ENCODE data around the gene PUM1.
"Not testable (repeated sequence)": the region's sequence is repeated elsewhere in the genome, so short reads cannot be mapped to it uniquely, and the experiment has no call there.

Gene PUM1

DNA sequence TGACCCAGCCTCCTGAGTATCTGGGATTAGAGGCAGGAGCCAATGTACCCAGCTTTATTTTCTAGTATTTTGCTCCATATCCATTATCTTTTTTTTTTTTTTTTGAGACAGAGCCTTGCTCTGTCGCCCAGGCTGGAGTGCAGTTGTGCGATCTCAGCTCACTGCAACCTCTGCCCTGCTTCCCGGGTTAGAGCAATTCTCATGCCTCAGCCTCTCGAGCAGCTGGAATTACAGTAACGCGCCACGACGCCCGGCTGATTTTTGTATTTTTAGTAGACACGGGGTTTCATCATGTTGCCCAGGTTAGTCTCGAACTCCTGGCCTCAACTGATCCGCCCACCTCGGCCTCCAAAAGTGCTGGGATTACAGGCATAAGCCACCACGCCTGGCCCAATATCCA, 12.9 kb downstream of the PUM1 start:
- H2BK5ac ChIP-seq (ENCODE audit: low read depth, low read length, poor library complexity); H3K79me1 ChIP-seq (ENCODE audit: low read length); H3K27me3 ChIP-seq (ENCODE audit: insufficient read depth, low read length); H3K14ac ChIP-seq (ENCODE audit: low read length); H3K9me3 ChIP-seq (ENCODE audit: insufficient read depth, low read depth, low read length); H2BK12ac ChIP-seq (ENCODE audit: low read length); H2AFZ ChIP-seq (ENCODE audit: insufficient read depth, low read length, poor library complexity); H3K4me3 ChIP-seq (ENCODE audit: low read depth, low read length); H3K23ac ChIP-seq (ENCODE audit: low read length); H3K27ac ChIP-seq (ENCODE audit: low read depth, low read length); H4K8ac ChIP-seq (ENCODE audit: low read depth, low read length); H3K9ac ChIP-seq (ENCODE audit: low read length); H4K12ac ChIP-seq (ENCODE audit: low read depth, low read length); H3K18ac ChIP-seq (ENCODE audit: low read length); H3K4me2 ChIP-seq (ENCODE audit: low read length); H2AK5ac ChIP-seq (ENCODE audit: low read length); H4K91ac ChIP-seq (ENCODE audit: low read depth, low read length); H2BK120ac ChIP-seq (ENCODE audit: insufficient read depth, low read length, poor library complexity): not testable (repeated sequence)
- peak overlapping the region; percentile 75 for H3K4ac ChIP-seq (ENCODE audit: low read depth, low read length)
- no CpG with 5 or more reads among the region's 14 CpGs for WGBS (ENCODE audit: extremely low coverage, insufficient coverage, insufficient read length)
- peaks cover 37% of the 10 kb centered on the region for H3K79me2 ChIP-seq (ENCODE audit: control insufficient read depth, insufficient read depth, low read length, poor library complexity)
- peak; percentile 76 to 86 for DNase-seq
- peaks cover 16 to 23% of the 10 kb centered on the region in 2 experiments for H3K36me3 ChIP-seq (ENCODE audit: control insufficient read depth in 1 of 2, insufficient read depth in 2 of 2, low read length in 2 of 2)
- peaks cover 6 to 12% of the 10 kb centered on the region in 2 experiments for H3K4me1 ChIP-seq (ENCODE audit: control insufficient read depth in 1 of 2, insufficient read depth in 2 of 2, low read length in 2 of 2)

DNA sequence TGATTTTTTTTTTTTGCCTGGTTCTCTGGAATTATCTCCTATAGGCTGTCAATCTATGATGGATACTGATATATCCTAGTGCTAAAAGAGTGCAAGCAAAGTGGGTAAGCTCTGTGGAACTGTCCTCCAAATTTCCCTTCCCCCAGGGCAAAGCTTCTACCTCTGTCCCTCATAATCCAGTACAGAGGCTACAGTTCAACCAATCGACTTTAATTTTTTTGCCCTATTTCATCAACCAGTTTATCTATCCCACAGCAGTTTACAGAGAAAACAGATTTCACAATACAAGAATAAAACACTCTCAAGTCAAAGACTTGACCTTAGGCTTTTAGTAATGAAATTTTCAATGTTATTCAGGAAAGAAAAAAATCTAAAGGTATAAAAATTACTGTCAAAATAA, 13.9 kb downstream of the PUM1 start:
- no peak overlapping the region for H4K12ac ChIP-seq (ENCODE audit: low read depth, low read length)
- H3K4ac ChIP-seq (ENCODE audit: low read depth, low read length), result peak overlapping the region; percentile 94
- no peak overlapping the region for H3K23ac ChIP-seq (ENCODE audit: low read length)
- peaks cover 2% of the 10 kb centered on the region for H3K79me1 ChIP-seq (ENCODE audit: low read length)
- no peak for DNase-seq
- WGBS (ENCODE audit: extremely low coverage, insufficient coverage, insufficient read length), result no CpG with 5 or more reads among the region's 1 CpG
- H2AK5ac ChIP-seq (ENCODE audit: low read length), result no peak overlapping the region
- H3K27ac ChIP-seq (ENCODE audit: low read depth, low read length), result no peak overlapping the region
- H3K79me2 ChIP-seq (ENCODE audit: control insufficient read depth, insufficient read depth, low read length, poor library complexity), result peaks cover 38% of the 10 kb centered on the region
- H4K91ac ChIP-seq (ENCODE audit: low read depth, low read length), result no peak overlapping the region
- H3K4me1 ChIP-seq (ENCODE audit: control insufficient read depth in 1 of 2, insufficient read depth in 2 of 2, low read length in 2 of 2), result peaks cover 8 to 15% of the 10 kb centered on the region in 2 experiments
- no peak overlapping the region for H2BK12ac ChIP-seq (ENCODE audit: low read length)
- H3K27me3 ChIP-seq (ENCODE audit: insufficient read depth, low read length), result no peaks in the 10 kb centered on the region
- H2BK120ac ChIP-seq (ENCODE audit: insufficient read depth, low read length, poor library complexity), result no peak overlapping the region
- no peak overlapping the region for H3K4me3 ChIP-seq (ENCODE audit: low read depth, low read length)
- no peak overlapping the region for H2AFZ ChIP-seq (ENCODE audit: insufficient read depth, low read length, poor library complexity)
- H3K18ac ChIP-seq (ENCODE audit: low read length), result no peak overlapping the region
- no peak overlapping the region for H3K4me2 ChIP-seq (ENCODE audit: low read length)
- no peaks in the 10 kb centered on the region for H3K9me3 ChIP-seq (ENCODE audit: insufficient read depth, low read depth, low read length)
- no peak overlapping the region for H3K14ac ChIP-seq (ENCODE audit: low read length)
- H4K8ac ChIP-seq (ENCODE audit: low read depth, low read length), result no peak overlapping the region
- H3K9ac ChIP-seq (ENCODE audit: low read length), result no peak overlapping the region
- H2BK5ac ChIP-seq (ENCODE audit: low read depth, low read length, poor library complexity), result no peak overlapping the region
- peaks cover 16 to 21% of the 10 kb centered on the region in 2 experiments for H3K36me3 ChIP-seq (ENCODE audit: control insufficient read depth in 1 of 2, insufficient read depth in 2 of 2, low read length in 2 of 2)

DNA sequence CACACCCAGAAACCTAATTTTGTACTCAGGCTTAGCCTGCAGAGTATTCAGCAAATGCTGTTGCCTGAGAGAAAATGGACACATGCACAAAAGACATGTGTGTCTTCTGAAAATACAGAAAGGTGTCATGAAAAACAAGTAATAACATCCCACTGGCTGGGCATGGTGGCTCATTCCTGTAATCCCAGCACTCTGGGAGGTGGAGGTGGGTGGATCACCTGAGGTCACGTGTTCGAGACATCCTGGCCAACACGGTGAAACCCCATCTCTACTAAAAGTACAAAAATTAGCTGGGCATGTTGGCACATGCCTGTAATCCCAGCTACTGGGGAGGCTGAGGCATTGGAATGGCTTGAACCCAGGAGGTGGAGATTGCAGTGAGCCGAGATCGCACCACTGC, 18.0 kb downstream of the PUM1 start:
- H2AFZ ChIP-seq (ENCODE audit: insufficient read depth, low read length, poor library complexity); H3K4me3 ChIP-seq (ENCODE audit: low read depth, low read length); H2BK12ac ChIP-seq (ENCODE audit: low read length); H3K79me1 ChIP-seq (ENCODE audit: low read length); H2BK5ac ChIP-seq (ENCODE audit: low read depth, low read length, poor library complexity); H2AK5ac ChIP-seq (ENCODE audit: low read length); H3K14ac ChIP-seq (ENCODE audit: low read length); H3K9me3 ChIP-seq (ENCODE audit: insufficient read depth, low read depth, low read length); H3K18ac ChIP-seq (ENCODE audit: low read length); H3K23ac ChIP-seq (ENCODE audit: low read length); H3K4me2 ChIP-seq (ENCODE audit: low read length); H2BK120ac ChIP-seq (ENCODE audit: insufficient read depth, low read length, poor library complexity); H4K12ac ChIP-seq (ENCODE audit: low read depth, low read length); DNase-seq; H4K8ac ChIP-seq (ENCODE audit: low read depth, low read length); H3K9ac ChIP-seq (ENCODE audit: low read length); H3K27me3 ChIP-seq (ENCODE audit: insufficient read depth, low read length); H4K91ac ChIP-seq (ENCODE audit: low read depth, low read length): not testable (repeated sequence)
- Histone ChIP-seq H3K4ac (ENCODE audit: low read depth, low read length) (peak overlapping the region; percentile 99), H3K36me3 (ENCODE audit: control insufficient read depth in 1 of 2, insufficient read depth in 2 of 2, low read length in 2 of 2) (peaks cover 22 to 36% of the 10 kb centered on the region in 2 experiments), H3K27ac (ENCODE audit: low read depth, low read length) (peak overlapping the region; percentile 19), H3K79me2 (ENCODE audit: control insufficient read depth, insufficient read depth, low read length, poor library complexity) (peaks cover 40% of the 10 kb centered on the region), H3K4me1 (ENCODE audit: control insufficient read depth in 1 of 2, insufficient read depth in 2 of 2, low read length in 2 of 2) (peaks cover 3 to 13% of the 10 kb centered on the region in 2 experiments)
- WGBS (ENCODE audit: extremely low coverage, insufficient coverage, insufficient read length), result no CpG with 5 or more reads among the region's 5 CpGs

DNA sequence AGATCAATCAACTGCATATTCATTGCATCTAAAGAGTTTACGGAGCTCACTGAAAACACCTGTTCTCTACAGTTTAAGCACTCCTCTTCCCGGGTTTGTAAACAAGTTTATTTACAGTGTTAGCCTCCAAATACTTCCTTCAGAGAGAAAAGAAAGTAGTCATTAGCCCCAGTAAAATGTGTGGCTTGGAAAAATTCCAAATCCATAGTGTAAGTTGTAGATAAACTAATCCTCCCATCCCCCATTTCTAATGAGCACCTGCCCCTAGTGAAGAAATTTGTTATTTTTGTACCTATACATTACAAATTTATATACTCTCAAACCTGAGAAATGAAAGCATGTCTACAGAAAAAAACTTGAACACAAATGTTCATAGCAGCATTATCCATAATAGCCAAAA, 21.9 kb downstream of the PUM1 start:
- no peak overlapping the region for H2BK5ac ChIP-seq (ENCODE audit: low read depth, low read length, poor library complexity)
- no peak overlapping the region for H4K8ac ChIP-seq (ENCODE audit: low read depth, low read length)
- WGBS (ENCODE audit: extremely low coverage, insufficient coverage, insufficient read length), result no CpG with 5 or more reads among the region's 2 CpGs
- H2BK12ac ChIP-seq (ENCODE audit: low read length), result no peak overlapping the region
- no peak overlapping the region for H3K23ac ChIP-seq (ENCODE audit: low read length)
- peaks cover 3 to 5% of the 10 kb centered on the region in 2 experiments for H3K4me1 ChIP-seq (ENCODE audit: control insufficient read depth in 1 of 2, insufficient read depth in 2 of 2, low read length in 2 of 2)
- H2AFZ ChIP-seq (ENCODE audit: insufficient read depth, low read length, poor library complexity), result no peak overlapping the region
- no peaks in the 10 kb centered on the region for H3K9me3 ChIP-seq (ENCODE audit: insufficient read depth, low read depth, low read length)
- H3K79me2 ChIP-seq (ENCODE audit: control insufficient read depth, insufficient read depth, low read length, poor library complexity), result peaks cover 39% of the 10 kb centered on the region
- no peak overlapping the region for H3K27ac ChIP-seq (ENCODE audit: low read depth, low read length)
- H3K18ac ChIP-seq (ENCODE audit: low read length), result no peak overlapping the region
- H3K4me2 ChIP-seq (ENCODE audit: low read length), result no peak overlapping the region
- no peak for DNase-seq
- peaks cover 2% of the 10 kb centered on the region for H3K79me1 ChIP-seq (ENCODE audit: low read length)
- H3K36me3 ChIP-seq (ENCODE audit: control insufficient read depth in 1 of 2, insufficient read depth in 2 of 2, low read length in 2 of 2), result peaks cover 22 to 32% of the 10 kb centered on the region in 2 experiments
- H2BK120ac ChIP-seq (ENCODE audit: insufficient read depth, low read length, poor library complexity), result no peak overlapping the region
- H3K14ac ChIP-seq (ENCODE audit: low read length), result no peak overlapping the region
- no peak overlapping the region for H3K4me3 ChIP-seq (ENCODE audit: low read depth, low read length)
- no peak overlapping the region for H4K91ac ChIP-seq (ENCODE audit: low read depth, low read length)
- no peaks in the 10 kb centered on the region for H3K27me3 ChIP-seq (ENCODE audit: insufficient read depth, low read length)
- no peak overlapping the region for H4K12ac ChIP-seq (ENCODE audit: low read depth, low read length)
- H3K9ac ChIP-seq (ENCODE audit: low read length), result no peak overlapping the region
- H3K4ac ChIP-seq (ENCODE audit: low read depth, low read length), result no peak overlapping the region
- H2AK5ac ChIP-seq (ENCODE audit: low read length), result no peak overlapping the region

Data from trophoblast cell (in vitro differentiated cells and primary cell).